ENCODE results near the gene NDC1.

Gene NDC1

DNA sequence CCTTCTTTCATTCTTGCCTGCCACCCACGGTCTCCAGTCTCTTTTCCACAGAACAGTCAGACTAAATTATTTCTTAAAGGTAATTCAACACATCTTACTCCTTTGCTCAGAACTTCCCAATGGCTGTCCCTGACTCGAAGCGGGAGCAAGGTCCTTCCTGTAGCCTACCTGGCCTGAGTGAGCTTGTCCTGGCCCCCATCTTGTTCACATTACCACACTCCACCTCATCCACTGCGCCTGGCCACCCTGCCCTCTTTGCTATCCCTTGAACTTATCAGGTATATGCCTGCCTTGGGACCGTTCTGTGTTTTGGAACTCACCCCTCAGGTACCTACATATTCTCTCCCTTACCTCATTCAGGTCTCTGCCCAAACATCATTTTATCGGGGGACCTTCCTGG is 85.8 kb downstream of the NDC1 start:
- no peak overlapping the region for H3K4me3 ChIP-seq (ENCODE audit: low read depth, low read length)
- TF ChIP-seq, protein P1, sequence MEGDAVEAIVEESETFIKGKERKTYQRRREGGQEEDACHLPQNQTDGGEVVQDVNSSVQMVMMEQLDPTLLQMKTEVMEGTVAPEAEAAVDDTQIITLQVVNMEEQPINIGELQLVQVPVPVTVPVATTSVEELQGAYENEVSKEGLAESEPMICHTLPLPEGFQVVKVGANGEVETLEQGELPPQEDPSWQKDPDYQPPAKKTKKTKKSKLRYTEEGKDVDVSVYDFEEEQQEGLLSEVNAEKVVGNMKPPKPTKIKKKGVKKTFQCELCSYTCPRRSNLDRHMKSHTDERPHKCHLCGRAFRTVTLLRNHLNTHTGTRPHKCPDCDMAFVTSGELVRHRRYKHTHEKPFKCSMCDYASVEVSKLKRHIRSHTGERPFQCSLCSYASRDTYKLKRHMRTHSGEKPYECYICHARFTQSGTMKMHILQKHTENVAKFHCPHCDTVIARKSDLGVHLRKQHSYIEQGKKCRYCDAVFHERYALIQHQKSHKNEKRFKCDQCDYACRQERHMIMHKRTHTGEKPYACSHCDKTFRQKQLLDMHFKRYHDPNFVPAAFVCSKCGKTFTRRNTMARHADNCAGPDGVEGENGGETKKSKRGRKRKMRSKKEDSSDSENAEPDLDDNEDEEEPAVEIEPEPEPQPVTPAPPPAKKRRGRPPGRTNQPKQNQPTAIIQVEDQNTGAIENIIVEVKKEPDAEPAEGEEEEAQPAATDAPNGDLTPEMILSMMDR (IDR thresholded peaks at IDR 0.05; ENCODE audit: low read depth, low read length), result no peak

DNA sequence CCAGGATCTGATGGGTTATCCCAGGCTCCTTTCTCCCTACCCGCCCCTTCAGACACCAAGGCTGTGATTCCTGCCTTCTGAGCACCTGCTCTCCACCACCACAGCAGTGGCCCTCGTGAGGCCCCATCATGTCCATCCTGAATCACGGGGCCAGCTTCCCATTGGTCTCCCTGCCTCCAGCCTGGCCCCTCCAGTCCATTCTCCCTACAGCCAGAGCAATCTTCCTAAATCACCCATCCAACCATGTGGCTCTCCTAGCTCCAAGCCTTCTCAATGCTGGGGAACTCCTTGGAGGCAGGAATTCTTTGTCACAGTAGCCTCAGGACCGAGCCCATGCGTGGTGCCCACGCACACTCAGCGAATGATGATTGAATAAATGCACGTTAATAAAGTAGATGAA is 90.3 kb downstream of the NDC1 start:
- no peak overlapping the region for H3K4me3 ChIP-seq (ENCODE audit: low read depth, low read length)
- TF ChIP-seq, protein P1 (IDR thresholded peaks at IDR 0.05; ENCODE audit: low read depth, low read length), result no peak

DNA sequence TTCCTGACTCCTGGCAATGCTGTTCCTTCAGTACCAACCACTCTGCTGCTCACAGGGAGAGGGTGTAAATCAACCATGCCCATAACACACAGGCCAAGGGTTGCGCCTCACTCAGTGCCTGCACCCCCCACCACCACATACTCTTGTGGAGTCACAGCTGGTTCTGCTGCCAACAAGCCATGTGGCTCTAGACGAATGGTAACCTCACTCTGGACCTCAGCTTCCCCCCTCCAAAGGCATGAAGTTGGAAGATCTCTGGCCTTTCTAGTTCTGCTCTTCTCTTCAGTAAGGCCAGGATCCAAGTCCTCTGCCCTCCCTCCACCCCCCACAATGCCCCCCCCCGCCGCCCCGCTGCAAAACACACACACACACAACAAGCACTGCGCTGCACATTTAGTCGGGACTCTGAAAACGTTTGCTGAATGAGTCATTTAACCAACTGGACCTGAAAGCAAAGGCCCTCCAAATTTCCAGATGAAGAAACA is 97.4 kb downstream of the NDC1 start:
- TF ChIP-seq, protein P1 (IDR thresholded peaks at IDR 0.05; ENCODE audit: low read depth, low read length), result no peak
- H3K4me3 ChIP-seq (ENCODE audit: low read depth, low read length), result no peak overlapping the region

DNA sequence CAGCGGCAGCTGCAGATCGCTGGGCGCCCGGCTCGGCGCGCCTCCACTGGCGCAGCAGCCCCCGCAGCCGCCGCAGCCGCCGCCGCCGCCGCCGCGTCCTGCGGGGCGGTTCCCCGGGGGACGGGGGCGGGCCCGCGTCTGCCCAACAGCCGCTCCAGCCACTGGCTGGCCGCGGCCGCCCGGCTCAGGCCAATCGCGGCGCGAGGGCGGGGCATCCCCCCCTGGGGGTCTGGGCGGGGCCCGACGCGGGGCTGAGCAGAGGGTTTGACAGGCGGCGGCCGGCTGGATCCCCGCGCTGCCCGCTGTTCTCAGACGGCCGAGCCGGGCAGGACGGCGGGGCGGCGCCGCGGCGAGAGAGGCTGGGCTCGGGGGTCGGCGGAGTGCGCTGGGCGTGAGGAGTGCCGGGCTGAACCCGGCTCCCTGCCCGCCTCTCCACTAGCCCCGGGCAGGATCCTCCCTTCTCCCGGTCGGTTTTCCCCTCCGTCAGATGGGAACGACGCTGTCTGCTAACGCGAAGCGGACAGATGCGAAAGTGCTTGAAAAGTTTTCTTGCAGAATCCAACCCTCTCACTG is 98.9 kb downstream of the NDC1 start, which contains the start of gene GLIS1:
GLIS1 (minus strand) TSS at position 56 of the 573 bp plus-strand sequence. CDS start 1,100 bp downstream, outside the sequence.
- H3K4me3 ChIP-seq (ENCODE audit: low read depth, low read length), result peak within 1 kb of the TSS; percentile 64
- TF ChIP-seq, protein P1 (IDR thresholded peaks at IDR 0.05; ENCODE audit: low read depth, low read length), result no peak

DNA sequence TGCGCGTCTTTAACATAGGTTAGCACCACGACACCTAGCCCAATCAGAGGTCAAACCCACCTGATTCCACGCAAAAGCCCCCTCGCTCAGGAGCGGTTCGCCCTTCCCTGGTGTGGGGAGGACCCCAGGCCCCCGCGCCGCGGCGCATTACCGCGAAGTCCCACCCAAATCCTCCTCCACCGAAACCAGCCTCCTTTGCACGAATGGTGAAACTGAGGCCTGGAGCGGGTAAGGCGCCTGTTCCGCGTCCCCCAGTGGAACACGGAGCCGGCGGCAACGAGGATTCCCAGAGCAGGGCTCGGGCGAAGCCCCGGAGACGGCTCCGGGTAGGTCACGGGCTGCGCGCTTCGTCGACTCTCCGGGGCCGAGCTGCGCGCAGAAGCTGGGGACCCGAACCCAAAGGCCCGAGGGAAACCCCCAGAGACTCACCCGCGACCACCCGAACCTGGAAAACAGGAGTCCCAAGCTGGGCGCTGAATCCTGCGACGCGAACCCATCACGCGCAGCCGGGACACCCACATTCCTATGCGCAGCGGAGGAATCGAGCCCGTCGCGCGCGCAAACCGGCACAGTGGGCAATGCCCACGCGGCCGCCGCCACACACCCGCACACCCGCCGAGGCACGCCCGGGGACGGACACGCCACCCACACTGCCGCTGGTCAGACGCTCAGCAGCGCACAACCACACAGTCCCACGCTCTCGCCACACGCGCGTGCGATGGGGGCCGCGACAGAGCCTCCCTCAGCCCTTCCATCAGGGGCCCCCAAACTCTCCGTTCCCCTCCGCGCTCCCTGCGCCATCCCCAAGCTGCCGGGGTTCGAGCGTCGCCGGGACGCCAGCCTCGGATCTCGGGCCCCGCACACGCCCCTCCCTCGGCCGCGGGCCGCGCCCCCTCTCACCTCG is 99.6 kb downstream of the NDC1 start:
- TF ChIP-seq, protein P1 (IDR thresholded peaks at IDR 0.05; ENCODE audit: low read depth, low read length), result no peak
- peak overlapping the region; percentile 62 for H3K4me3 ChIP-seq (ENCODE audit: low read depth, low read length)

DNA sequence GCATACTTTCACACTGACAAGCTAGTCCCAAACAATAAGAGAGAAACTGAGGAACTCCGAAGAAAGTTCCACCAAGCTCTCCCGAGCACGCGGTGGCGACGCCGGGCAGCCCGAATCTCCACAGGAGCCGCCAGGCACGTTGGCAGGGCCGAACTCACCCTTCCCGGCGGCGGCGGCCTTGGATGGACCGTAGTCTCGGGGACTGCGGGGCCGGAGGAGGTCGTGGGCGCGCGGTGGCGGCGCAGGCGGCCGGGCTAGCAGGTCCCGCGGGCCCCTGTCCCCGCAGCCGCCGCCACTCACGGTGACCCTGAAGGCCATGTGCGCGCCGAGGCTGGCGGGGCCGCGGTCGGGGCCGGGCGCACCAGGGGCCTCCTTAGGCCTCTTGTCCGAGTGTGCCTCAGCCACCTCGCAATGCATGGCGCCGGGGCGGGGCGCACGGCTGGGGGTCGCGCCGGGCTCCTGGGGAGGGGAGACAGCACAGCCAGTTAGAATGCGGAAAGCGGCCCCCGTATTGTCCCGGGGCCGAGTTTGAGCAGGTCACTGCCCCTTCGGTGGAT is 100.4 kb downstream of the NDC1 start:
- H3K4me3 ChIP-seq (ENCODE audit: low read depth, low read length), result no peak overlapping the region; the same call in 1 of the 2 replicates
- TF ChIP-seq, protein P1 (IDR thresholded peaks at IDR 0.05; ENCODE audit: low read depth, low read length), result no peak
